GM19455 (cell line): ENCODE data around the gene ATAD2B.

ENCODE experiments used
- ATAC-seq: cut with Tn5 transposase; IDR thresholded peaks from one replicate; pipeline ENCODE4 v1.9.1; 2021; ENCODE audit not compliant: unreplicated experiment

Gene ATAD2B

GRCh38 chr2:23705771-23706612 lies 220.9 kb downstream of the ATAD2B start:
- no peak for ATAC-seq

- no peak for ATAC-seq
Observed at GRCh38 chr2:23703583-23704385, 223.1 kb downstream of the ATAD2B start.

GRCh38 chr2:23703037-23703582 lies 223.8 kb downstream of the ATAD2B start:
- ATAC-seq, result no peak

- no peak for ATAC-seq
Observed at GRCh38 chr2:23700627-23701026, 226.3 kb downstream of the ATAD2B start.

GRCh38 chr2:23699580-23699925 lies 227.4 kb downstream of the ATAD2B start:
- ATAC-seq, result no peak

- ATAC-seq, result no peak
Observed at GRCh38 chr2:23698721-23699579, 228.0 kb downstream of the ATAD2B start.
